ENCODE measurements around the gene ATP11A. TPM values are rescaled to one million over a fixed set of nuclear protein-coding genes. Genes with fewer than 3 reads are reported as not detected.

The ATP11A gene
- total RNA-seq, 2 experiments from 2014 or later, result 63.1 to 68.4 TPM

GRCh38 chr13:112767506-112768471 lies 78.0 kb downstream of the ATP11A start:
- CTCF ChIA-PET, result no interaction called here
- DNase-seq, result no peak

GRCh38 chr13:112768795-112769481 lies 79.1 kb downstream of the ATP11A start:
- peaks cover 6% of the 10 kb centered on the region for H3K36me3 Mint-ChIP-seq (ENCODE audit: low read depth)
- no peaks in the 10 kb centered on the region for H3K27me3 Mint-ChIP-seq
- ChIA-PET CTCF (no interaction called here), POLR2A (no interaction called here)
- H3K4me3 Mint-ChIP-seq, result no peak overlapping the region
- H3K9me3 Mint-ChIP-seq, result peaks cover 4% of the 10 kb centered on the region
- DNase-seq, result no peak
- H3K4me1 Mint-ChIP-seq, result peaks cover 12% of the 10 kb centered on the region
- no peak overlapping the region for H3K27ac Mint-ChIP-seq

More at GRCh38 chr13:112767506-112768471, 78.0 kb downstream of the ATP11A start:
- peaks cover 4% of the 10 kb centered on the region for H3K9me3 Mint-ChIP-seq
- H3K27me3 Mint-ChIP-seq, result no peaks in the 10 kb centered on the region
- POLR2A ChIA-PET, result no interaction called here
- H3K27ac Mint-ChIP-seq, result peak overlapping the region; percentile 80
- peaks cover 12% of the 10 kb centered on the region for H3K4me1 Mint-ChIP-seq
- no peak overlapping the region for H3K4me3 Mint-ChIP-seq
- peaks cover 6% of the 10 kb centered on the region for H3K36me3 Mint-ChIP-seq (ENCODE audit: low read depth)

GRCh38 chr13:112769615-112770014 lies 79.8 kb downstream of the ATP11A start:
- Mint-ChIP-seq H3K36me3 (ENCODE audit: low read depth) (peaks cover 6% of the 10 kb centered on the region), H3K27me3 (no peaks in the 10 kb centered on the region), H3K9me3 (peaks cover 4% of the 10 kb centered on the region), H3K4me1 (peaks cover 12% of the 10 kb centered on the region), H3K27ac (no peak overlapping the region), H3K4me3 (no peak overlapping the region)
- DNase-seq, result no peak
- CTCF ChIA-PET, result no interaction called here
- POLR2A ChIA-PET, result no interaction called here

DNA sequence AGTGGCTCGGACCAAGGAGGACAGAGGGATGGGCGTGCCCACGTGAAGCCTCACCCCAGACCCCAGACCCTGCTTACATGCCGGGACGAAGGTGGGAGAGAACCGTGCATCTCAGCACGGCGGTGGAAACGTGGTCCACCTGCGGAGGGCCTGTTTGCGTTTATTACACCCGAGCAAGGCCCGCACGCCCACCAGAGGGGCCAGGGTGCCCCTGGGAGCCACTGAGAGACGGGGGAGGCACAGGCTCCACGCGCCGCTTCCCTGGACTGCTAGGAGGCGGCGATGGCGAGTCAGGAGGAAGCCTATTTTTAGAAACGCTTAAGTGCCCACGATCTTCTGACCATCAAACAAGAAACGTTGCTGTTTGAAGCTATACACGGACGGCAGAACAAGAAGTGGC lies 80.7 kb downstream of the ATP11A start:
- peaks cover 12% of the 10 kb centered on the region for H3K4me1 Mint-ChIP-seq
- ChIA-PET CTCF (no interaction called here), POLR2A (no interaction called here)

GRCh38 chr13:112771139-112771876 lies 81.5 kb downstream of the ATP11A start:
- Mint-ChIP-seq H3K9me3 (no peaks in the 10 kb centered on the region), H3K27ac (no peak overlapping the region), H3K27me3 (no peaks in the 10 kb centered on the region), H3K36me3 (ENCODE audit: low read depth) (no peaks in the 10 kb centered on the region), H3K4me3 (no peak overlapping the region), H3K4me1 (peaks cover 9% of the 10 kb centered on the region)
- DNase-seq, result no peak
- POLR2A ChIA-PET, result no interaction called here
- CTCF ChIA-PET, result no interaction called here

More for the DNA sequence above, 80.7 kb downstream of the ATP11A start:
- Mint-ChIP-seq H3K4me3 (no peak overlapping the region), H3K27ac (no peak overlapping the region), H3K36me3 (ENCODE audit: low read depth) (peaks cover 6% of the 10 kb centered on the region), H3K9me3 (peaks cover 4% of the 10 kb centered on the region), H3K27me3 (no peaks in the 10 kb centered on the region)
- DNase-seq, result no peak

DNA sequence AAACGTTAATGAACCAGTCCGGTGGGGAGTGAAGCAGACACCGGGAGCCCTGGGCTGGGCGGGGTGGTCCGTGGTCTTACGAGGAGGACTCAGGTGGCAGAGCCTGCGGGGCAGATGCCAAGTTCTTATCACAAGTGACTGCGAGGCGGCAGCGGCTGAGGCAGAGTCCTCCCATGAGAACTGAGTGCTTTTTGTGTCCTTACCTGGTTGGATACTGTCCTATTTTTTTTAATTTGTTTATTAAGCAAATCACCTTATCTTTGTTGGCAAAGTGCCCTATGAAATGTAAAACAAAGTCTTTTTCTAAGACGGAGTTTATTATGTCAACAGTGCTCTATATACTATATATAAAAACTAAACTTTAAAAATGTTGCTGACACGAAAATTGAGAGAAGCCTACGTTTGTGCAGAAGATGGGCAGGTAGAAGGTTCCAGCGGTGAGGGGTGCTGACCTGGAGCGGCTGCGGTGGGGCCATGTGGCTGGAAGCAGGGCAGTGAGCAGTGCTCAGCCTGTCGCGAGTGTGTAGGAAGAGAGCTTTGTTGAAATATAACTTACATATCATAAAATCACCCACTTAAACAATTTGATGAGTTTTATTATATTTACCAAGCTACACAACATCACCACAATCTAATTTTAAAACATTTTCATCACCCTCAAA lies 82.2 kb downstream of the ATP11A start:
- ChIA-PET POLR2A (no interaction called here), CTCF (no interaction called here)
- H3K9me3 Mint-ChIP-seq, result no peaks in the 10 kb centered on the region
- no peak for DNase-seq
- no peaks in the 10 kb centered on the region for H3K27me3 Mint-ChIP-seq
- H3K27ac Mint-ChIP-seq, result no peak overlapping the region
- no peaks in the 10 kb centered on the region for H3K36me3 Mint-ChIP-seq (ENCODE audit: low read depth)
- peaks cover 6% of the 10 kb centered on the region for H3K4me1 Mint-ChIP-seq
- H3K4me3 Mint-ChIP-seq, result no peak overlapping the region

- Mint-ChIP-seq H3K27me3 (no peaks in the 10 kb centered on the region), H3K4me3 (no peak overlapping the region), H3K4me1 (peaks cover 6% of the 10 kb centered on the region), H3K27ac (no peak overlapping the region), H3K36me3 (ENCODE audit: low read depth) (no peaks in the 10 kb centered on the region), H3K9me3 (no peaks in the 10 kb centered on the region)
- ChIA-PET CTCF (no interaction called here), POLR2A (no interaction called here)
- DNase-seq, result no peak
These were observed 82.7 kb downstream of the ATP11A start for GRCh38 chr13:112772539-112772909.

DNA sequence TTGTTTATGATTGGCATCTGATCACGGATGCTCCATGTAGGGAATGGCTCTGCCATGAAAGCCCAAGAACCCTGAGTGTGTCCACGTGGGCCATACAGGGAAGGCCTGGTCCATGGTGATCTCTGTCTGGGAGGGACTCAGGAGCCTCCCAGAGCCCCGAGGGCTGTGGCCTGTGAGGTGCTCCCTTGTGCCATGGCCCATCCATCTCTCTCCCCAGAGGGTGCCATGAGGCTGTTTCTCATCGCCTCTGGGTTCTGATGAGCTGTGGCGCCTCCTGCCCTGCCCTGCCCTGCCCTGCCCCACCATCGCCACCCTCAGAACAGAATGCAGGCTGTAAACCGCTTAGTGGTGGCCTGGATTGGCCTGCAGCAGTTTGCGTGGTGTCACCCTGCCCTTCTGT lies 83.1 kb downstream of the ATP11A start:
- H3K36me3 Mint-ChIP-seq (ENCODE audit: low read depth), result no peaks in the 10 kb centered on the region
- H3K27me3 Mint-ChIP-seq, result no peaks in the 10 kb centered on the region
- DNase-seq, result no peak
- peaks cover 4% of the 10 kb centered on the region for H3K4me1 Mint-ChIP-seq
- ChIA-PET POLR2A (no interaction called here), CTCF (no interaction called here)
- no peak overlapping the region for H3K4me3 Mint-ChIP-seq
- no peak overlapping the region for H3K27ac Mint-ChIP-seq
- H3K9me3 Mint-ChIP-seq, result no peaks in the 10 kb centered on the region

DNA sequence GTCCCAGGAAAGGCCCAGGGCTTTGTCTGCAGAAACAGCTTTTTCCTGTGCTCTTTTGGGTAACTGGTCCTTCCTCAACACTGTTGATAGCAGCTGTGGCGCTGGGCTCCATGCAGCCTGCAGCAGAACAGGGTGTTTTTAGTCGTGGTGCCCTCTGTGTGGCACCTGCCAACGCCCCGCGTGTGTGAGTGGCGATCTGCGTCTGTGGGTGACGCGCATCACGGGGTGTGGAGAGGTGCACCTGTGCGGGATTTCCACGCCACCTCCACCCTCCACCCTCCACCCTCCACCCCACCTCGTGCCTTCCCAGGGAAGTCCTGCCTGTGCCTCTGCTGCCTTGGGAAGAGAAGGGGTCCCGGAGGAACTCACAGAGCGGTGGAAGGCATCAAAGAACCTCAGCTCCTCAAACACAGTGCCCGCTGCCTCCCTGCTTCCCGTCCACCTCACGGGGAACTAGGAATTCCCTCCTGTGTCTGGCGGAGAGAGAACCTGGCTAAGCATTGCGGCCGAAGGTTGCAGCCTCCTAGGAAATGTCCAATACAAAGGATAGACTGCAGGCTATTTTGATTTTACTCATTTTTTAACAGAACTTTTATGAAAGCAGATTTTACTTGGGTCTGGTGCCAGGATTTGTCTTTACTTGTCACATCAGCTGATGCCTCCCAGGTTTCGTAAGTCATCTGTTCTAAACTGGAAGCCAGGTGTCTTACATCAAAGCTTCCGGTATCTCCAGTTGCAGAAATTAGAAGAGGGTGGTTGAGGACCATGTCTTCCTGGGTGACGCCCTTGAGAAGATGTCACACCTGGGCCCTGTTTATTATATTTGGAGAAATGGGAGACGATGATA lies 84.0 kb downstream of the ATP11A start:
- H3K27me3 Mint-ChIP-seq, result no peaks in the 10 kb centered on the region
- H3K9me3 Mint-ChIP-seq, result no peaks in the 10 kb centered on the region
- no peaks in the 10 kb centered on the region for H3K36me3 Mint-ChIP-seq (ENCODE audit: low read depth)
- H3K4me1 Mint-ChIP-seq, result no peaks in the 10 kb centered on the region
- CTCF ChIA-PET, result no interaction called here
- H3K27ac Mint-ChIP-seq, result no peak overlapping the region
- H3K4me3 Mint-ChIP-seq, result no peak overlapping the region
- POLR2A ChIA-PET, result no interaction called here
- no peak for DNase-seq

GRCh38 chr13:112774448-112774792 lies 84.6 kb downstream of the ATP11A start:
- Mint-ChIP-seq H3K9me3 (no peaks in the 10 kb centered on the region), H3K36me3 (ENCODE audit: low read depth) (no peaks in the 10 kb centered on the region), H3K4me3 (no peak overlapping the region), H3K4me1 (no peaks in the 10 kb centered on the region), H3K27ac (no peak overlapping the region), H3K27me3 (no peaks in the 10 kb centered on the region)
- POLR2A ChIA-PET, result no interaction called here
- CTCF ChIA-PET, result no interaction called here
- DNase-seq, result no peak

DNA sequence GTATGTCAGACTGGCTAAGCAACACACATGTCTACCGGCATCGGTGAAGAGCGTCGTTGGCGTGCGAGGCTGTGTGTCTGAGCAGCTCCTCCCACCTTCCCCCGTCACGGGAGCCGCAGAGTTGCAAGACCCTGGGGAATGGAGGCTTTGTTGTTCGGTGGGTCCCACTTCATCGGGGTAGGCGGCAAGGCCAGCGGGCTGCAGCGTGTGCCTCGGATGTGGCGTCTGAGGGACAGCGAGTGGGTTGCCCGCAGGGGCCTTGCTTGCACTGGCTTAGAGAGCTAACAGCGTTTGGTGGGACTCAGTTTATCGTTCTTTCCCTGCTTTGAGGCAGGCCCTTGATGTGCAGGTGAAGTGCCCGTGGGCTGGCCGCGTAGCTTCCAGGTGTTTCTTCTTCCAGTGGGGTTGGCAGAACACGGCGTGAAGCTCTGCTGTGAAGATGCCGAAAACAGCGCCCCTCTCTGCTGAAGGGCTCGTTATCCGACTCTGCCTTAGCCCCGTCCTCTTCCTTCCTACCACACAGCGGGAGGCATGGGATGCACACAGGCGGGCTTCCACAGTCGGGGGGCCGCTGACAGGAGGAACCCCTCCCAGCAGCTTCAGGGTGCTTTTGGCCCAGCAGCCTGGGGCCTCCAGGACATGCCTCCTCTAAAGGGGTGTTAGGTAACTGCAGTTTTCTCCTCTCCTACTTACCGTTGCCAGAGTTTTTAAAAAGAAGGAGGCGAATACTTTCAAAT lies 85.2 kb downstream of the ATP11A start:
- Mint-ChIP-seq H3K4me3 (no peak overlapping the region), H3K36me3 (ENCODE audit: low read depth) (no peaks in the 10 kb centered on the region), H3K27me3 (no peaks in the 10 kb centered on the region), H3K9me3 (no peaks in the 10 kb centered on the region), H3K27ac (no peak overlapping the region), H3K4me1 (no peaks in the 10 kb centered on the region)
- ChIA-PET CTCF (no interaction called here), POLR2A (no interaction called here)
- DNase-seq, result no peak

DNA sequence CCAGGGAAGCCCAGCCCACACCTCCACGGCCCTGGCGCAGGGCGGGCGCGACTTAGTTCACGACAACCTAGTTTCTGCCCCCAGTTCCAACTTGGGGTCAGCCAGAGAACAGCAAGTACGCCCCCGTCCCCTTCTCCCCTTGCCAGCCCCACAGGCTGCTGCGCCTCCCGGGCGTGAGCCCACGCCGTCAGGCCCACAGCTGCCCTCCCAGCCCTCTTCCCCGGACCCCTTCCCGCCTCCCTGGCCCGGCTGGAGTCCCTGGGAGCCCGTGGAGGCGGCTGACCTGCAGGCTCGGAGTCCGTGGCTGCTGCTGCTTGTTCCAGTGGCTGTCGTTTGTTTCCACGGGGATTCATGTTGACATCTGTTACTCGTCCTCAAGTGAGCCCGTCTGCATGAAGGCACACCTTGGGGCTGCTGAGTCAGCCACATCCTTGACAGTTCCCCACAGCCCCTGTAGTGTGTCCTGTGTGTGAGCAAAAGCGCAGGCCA lies 86.0 kb downstream of the ATP11A start:
- Mint-ChIP-seq H3K4me3 (no peak overlapping the region), H3K9me3 (no peaks in the 10 kb centered on the region), H3K36me3 (ENCODE audit: low read depth) (no peaks in the 10 kb centered on the region), H3K27ac (no peak overlapping the region), H3K4me1 (no peaks in the 10 kb centered on the region), H3K27me3 (no peaks in the 10 kb centered on the region)
- POLR2A ChIA-PET, result no interaction called here
- DNase-seq, result no peak
- CTCF ChIA-PET, result no interaction called here

Measured in activated CD4-positive, alpha-beta T cell treated with anti-CD3 and anti-CD28 coated beads, Interleukin-2, amount 10 ng/mL, durations not matched to agents 7 days and 5 days (primary cell).